CD14-positive monocyte (primary cell): ENCODE measurements around the gene SLC17A3. TPM values are rescaled to one million over a fixed set of nuclear protein-coding genes. Genes with fewer than 3 reads are reported as not detected.

Experiments
- DNase-seq, 3 donors: peaks; one replicate each; pipeline ENCODE4 v3.0.0-alpha.2; 2011 to 2022
- H2AFZ ChIP-seq: 2 replicates; pipeline ENCODE4 v1.6.0; 2012; ENCODE audit warnings: mild to moderate bottlenecking, low read depth, low read length, inconsistent platforms; ENCODE audit not compliant: insufficient read depth, poor library complexity, severe bottlenecking
- H3K27ac ChIP-seq, 2 donors: 1 replicate in 1 of 2; 2 replicates in 1 of 2; pipeline ENCODE4 v1.5.1; 2012 to 2013; ENCODE audit warnings: low read length in 2 of 2, control low read depth in 1 of 2, inconsistent platforms in 1 of 2, low read depth in 1 of 2, mild to moderate bottlenecking in 1 of 2
- H3K27me3 ChIP-seq, 2 donors: one replicate each; pipeline versions ENCODE4 v1.6.0 to v1.6.1; 2011 to 2013; ENCODE audit warnings: low read length in 2 of 2; ENCODE audit not compliant: control insufficient read depth in 2 of 2, insufficient read depth in 2 of 2
- H3K36me3 ChIP-seq, 2 donors: replicated peaks in 1 of 2; 1 replicate in 1 of 2; 2 replicates in 1 of 2; pipeline versions ENCODE4 v1.5.1 to v1.6.1; 2012 to 2013; ENCODE audit warnings: low read length in 2 of 2, control low read depth in 1 of 2, inconsistent platforms in 1 of 2, mild to moderate bottlenecking in 1 of 2; ENCODE audit not compliant: insufficient read depth in 2 of 2, control insufficient read depth in 1 of 2
- H3K4me1 ChIP-seq, 2 donors: 1 replicate in 1 of 2; 2 replicates in 1 of 2; pipeline versions ENCODE4 v1.5.1 to v1.6.1; 2012 to 2013; ENCODE audit warnings: low read length in 2 of 2, control low read depth in 1 of 2, inconsistent platforms in 1 of 2, mild to moderate bottlenecking in 1 of 2, moderate library complexity in 1 of 2; ENCODE audit not compliant: insufficient read depth in 2 of 2, control insufficient read depth in 1 of 2
- H3K4me2 ChIP-seq: replicated peaks from 2 replicates; pipeline ENCODE3; 2012; ENCODE audit warnings: low read length, moderate library complexity, mild to moderate bottlenecking; ENCODE audit not compliant: poor library complexity, severe bottlenecking; ENCODE audit errors: extremely low read depth
- H3K4me3 ChIP-seq, 3 experiments: fragments of 200-600 bp in 1 of 3; sonication (generic) in 1 of 3; replicated peaks in 1 of 3; 1 replicate in 2 of 3; 2 replicates in 1 of 3; pipeline ENCODE4 v1.5.1; 2011 to 2013; ENCODE audit warnings: low read length in 3 of 3, mild to moderate bottlenecking in 3 of 3, control low read depth in 2 of 3, low read depth in 2 of 3, inconsistent platforms in 1 of 3, moderate library complexity in 1 of 3
- H3K79me2 ChIP-seq: 2 replicates; pipeline ENCODE4 v1.6.0; 2012; ENCODE audit warnings: mild to moderate bottlenecking, control low read depth, inconsistent platforms, low read length, moderate library complexity; ENCODE audit not compliant: insufficient read depth
- H3K9ac ChIP-seq: 2 replicates; pipeline ENCODE4 v1.6.0; 2017; ENCODE audit warnings: low read length, mild to moderate bottlenecking; ENCODE audit not compliant: insufficient read depth, poor library complexity, severe bottlenecking
- H3K9me3 ChIP-seq, 2 donors: replicated peaks in 1 of 2; 1 replicate in 1 of 2; 2 replicates in 1 of 2; pipeline versions ENCODE4 v1.5.1 to v1.6.1; 2012 to 2013; ENCODE audit warnings: low read length in 2 of 2, control low read depth in 1 of 2; ENCODE audit not compliant: control insufficient read depth in 1 of 2, insufficient read depth in 1 of 2
- H4K20me1 ChIP-seq: 2 replicates; pipeline ENCODE4 v1.6.0; 2012; ENCODE audit warnings: mild to moderate bottlenecking, low read length, control low read depth, moderate library complexity; ENCODE audit not compliant: insufficient read depth
- H3K27ac Mint-ChIP-seq, 7 donors: one replicate each; pipeline ENCODE4 v1.8.0; 2020; ENCODE audit warnings: mild to moderate bottlenecking in 7 of 7, mixed read lengths in 7 of 7, moderate library complexity in 6 of 7, inconsistent platforms in 2 of 7
- H3K27me3 Mint-ChIP-seq, 3 donors: one replicate each; pipeline ENCODE4 v1.8.0; 2021 to 2022; ENCODE audit warnings: low read depth in 3 of 3, mild to moderate bottlenecking in 3 of 3, mixed read lengths in 3 of 3, moderate library complexity in 3 of 3, inconsistent platforms in 1 of 3
- H3K36me3 Mint-ChIP-seq, 2 donors: one replicate each; pipeline ENCODE4 v1.8.0; 2020; ENCODE audit warnings: mixed read lengths in 2 of 2, inconsistent platforms in 1 of 2, mild to moderate bottlenecking in 1 of 2
- H3K4me1 Mint-ChIP-seq: one replicate; pipeline ENCODE4 v1.8.0; 2020; ENCODE audit warnings: mild to moderate bottlenecking, mixed read lengths
- H3K4me3 Mint-ChIP-seq, 2 donors: one replicate each; pipeline ENCODE4 v1.8.0; 2020; ENCODE audit warnings: mild to moderate bottlenecking in 2 of 2, mixed read lengths in 2 of 2, moderate library complexity in 1 of 2
- H3K9me3 Mint-ChIP-seq, 7 donors: one replicate each; pipeline ENCODE4 v1.8.0; 2020 to 2022; ENCODE audit warnings: mixed read lengths in 7 of 7, mild to moderate bottlenecking in 6 of 7, moderate library complexity in 6 of 7, inconsistent platforms in 2 of 7
- CTCF ChIP-seq: fragments of 200-600 bp; IDR thresholded peaks from one replicate; pipeline ENCODE4 v1.8.0; 2022; ENCODE audit warnings: antibody characterized with exemption, mild to moderate bottlenecking
- WGBS: methylation state at CpG from one replicate; pipeline ENCODE4 v1.1.5; 2013; ENCODE audit warnings: missing lambda C conversion rate; ENCODE audit not compliant: insufficient coverage; 5-methylcytosine and 5-hydroxymethylcytosine counted together
- intact Hi-C, 2 donors: fragments of 100-400 bp; cut with micrococcal nuclease; formaldehyde crosslinking; loops; one replicate each; pipeline versions ENCODE4 v1.15.0 to v1.15.1; 2023
- polyA plus RNA-seq, 3 donors: library from polyadenylated mRNA; depleted of rRNA in 1 of 3; unstranded in 2 of 3; stranded (reverse) in 1 of 3; fragments of 300-500 nt in 2 of 3; fragments of >200 nt in 1 of 3; fragmentation: Illumina TruSeq in 2 of 3; gene quantifications; 1 replicate in 2 of 3; 2 replicates in 1 of 3; pipeline ENCODE4 v1.2.3, GENCODE V29; 2012 to 2021

Gene SLC17A3
- polyA plus RNA-seq, 3 donors: not detected

DNA sequence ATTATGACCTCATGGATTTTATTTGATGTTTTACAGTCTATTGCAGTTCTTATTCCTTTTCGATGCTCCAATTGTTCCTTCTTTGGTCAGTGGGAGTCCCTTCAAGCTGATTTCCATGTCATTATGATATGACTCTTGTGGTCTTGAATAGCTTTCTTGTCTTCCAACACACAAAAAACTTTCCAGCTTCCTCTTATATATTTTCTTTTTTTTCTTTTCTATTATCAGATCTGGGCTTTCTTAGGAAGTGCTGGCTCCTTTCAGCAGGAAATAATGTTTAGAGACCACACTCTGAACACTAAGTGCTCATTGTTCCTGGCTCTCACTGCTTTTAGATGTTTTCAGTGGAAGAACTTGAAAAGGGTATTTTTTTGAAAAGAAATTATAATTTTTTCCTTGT, 39.1 kb downstream of the SLC17A3 start:
- Mint-ChIP-seq H3K27ac (no peak overlapping the region), H3K9me3 (peaks cover 0 to 3% (median 0%) of the 10 kb centered on the region in 7 donors), H3K4me1 (no peaks in the 10 kb centered on the region), H3K4me3 (no peak overlapping the region), H3K36me3 (no peaks in the 10 kb centered on the region), H3K27me3 (no peaks in the 10 kb centered on the region)
- H3K9me3 ChIP-seq: no peaks in the 10 kb centered on the region
- H3K27ac ChIP-seq: no peak overlapping the region
- no peaks in the 10 kb centered on the region for H3K4me1 ChIP-seq
- H2AFZ ChIP-seq: no peak overlapping the region
- no peak for DNase-seq
- no peaks in the 10 kb centered on the region for H3K36me3 ChIP-seq
- no CpG with 5 or more reads among the region's 1 CpG for WGBS
- intact Hi-C loops: no loop called here
- no peaks in the 10 kb centered on the region for H3K79me2 ChIP-seq
- H3K27me3 ChIP-seq: no peaks in the 10 kb centered on the region
- H4K20me1 ChIP-seq: no peaks in the 10 kb centered on the region
- TF ChIP-seq CTCF: no peak
- no peak overlapping the region for H3K4me2 ChIP-seq
- H3K4me3 ChIP-seq: no peak overlapping the region
- no peak overlapping the region for H3K9ac ChIP-seq

DNA sequence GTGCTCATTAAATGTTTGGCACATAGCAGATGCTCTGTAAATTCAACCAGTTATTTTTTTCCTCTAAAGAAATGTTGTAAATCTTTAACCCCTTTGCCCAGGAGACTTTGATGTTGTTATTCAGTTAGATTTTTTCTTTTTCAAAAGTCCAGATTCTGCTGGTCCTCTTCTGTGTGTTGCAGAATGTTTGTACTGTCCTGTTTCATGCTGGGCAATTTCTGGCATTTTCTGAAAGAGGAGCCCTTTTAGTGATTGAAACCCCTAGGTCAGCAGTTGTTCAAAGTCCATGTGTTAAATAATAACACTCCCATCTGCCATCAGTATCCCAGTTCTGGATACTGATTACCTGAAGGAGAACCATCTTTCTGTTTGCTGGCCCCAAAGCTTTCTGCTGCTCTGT, 40.9 kb downstream of the SLC17A3 start:
- DNase-seq: no peak
- Histone ChIP-seq H3K4me3 (no peak overlapping the region), H3K4me2 (no peak overlapping the region), H3K27me3 (no peaks in the 10 kb centered on the region), H3K9me3 (no peaks in the 10 kb centered on the region), H3K36me3 (no peaks in the 10 kb centered on the region), H3K9ac (no peak overlapping the region), H2AFZ (no peak overlapping the region), H4K20me1 (no peaks in the 10 kb centered on the region), H3K79me2 (no peaks in the 10 kb centered on the region), H3K27ac (no peak overlapping the region), H3K4me1 (no peaks in the 10 kb centered on the region)
- Mint-ChIP-seq H3K27ac (no peak overlapping the region), H3K4me3 (no peak overlapping the region), H3K9me3 (no peaks in the 10 kb centered on the region), H3K4me1 (no peaks in the 10 kb centered on the region), H3K27me3 (no peaks in the 10 kb centered on the region), H3K36me3 (no peaks in the 10 kb centered on the region)
- no peak for TF ChIP-seq CTCF
- intact Hi-C loops: no loop called here
